Measurements from ENCODE around the gene TTLL11.

Gene TTLL11

DNA sequence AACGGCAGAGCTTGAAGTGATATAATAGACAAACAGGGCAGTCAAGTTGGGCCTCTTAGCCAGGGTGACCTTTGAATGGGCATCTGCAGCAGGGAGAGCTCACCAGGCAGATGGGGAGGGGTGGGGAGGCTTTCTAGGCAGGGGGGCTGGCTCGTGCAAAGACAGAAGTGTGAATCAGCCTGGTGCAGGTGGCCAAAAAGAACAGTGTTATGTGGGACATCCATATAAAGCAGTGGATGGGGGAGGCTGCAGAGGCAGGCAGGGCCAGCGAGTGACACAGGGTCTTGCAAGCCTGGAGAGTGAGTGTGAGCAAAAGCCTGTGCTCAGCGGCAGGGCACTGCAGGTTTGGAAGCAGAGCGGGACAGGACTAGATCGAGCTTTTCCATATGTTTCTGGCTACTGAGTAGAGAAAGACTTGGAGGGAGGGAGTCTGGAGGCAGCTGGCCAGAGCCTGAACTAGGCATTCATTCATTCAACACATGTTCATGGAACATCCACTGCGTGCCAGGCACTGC lies 14.2 kb upstream of the TTLL11 start:
- Histone ChIP-seq H3K27me3 (ENCODE audit: control insufficient read depth in 2 of 2, insufficient read depth in 2 of 2, low read length in 2 of 2) (no peaks in the 10 kb centered on the region), H3K9me3 (ENCODE audit: control insufficient read depth in 2 of 2, low read length in 2 of 2) (no peaks in the 10 kb centered on the region), H3K9ac (ENCODE audit: low read depth in 1 of 2, low read length in 2 of 2) (no peak overlapping the region), H3K4me1 (ENCODE audit: control insufficient read depth in 2 of 2, insufficient read depth in 2 of 2, low read length in 2 of 2) (peaks cover 0 to 2% of the 10 kb centered on the region in 2 donors), H3K36me3 (ENCODE audit: control insufficient read depth in 2 of 2, insufficient read depth in 2 of 2, low read length in 2 of 2) (no peaks in the 10 kb centered on the region), H3K4me3 (ENCODE audit: low read length in 2 of 2) (no peak overlapping the region), H3K27ac (ENCODE audit: low read depth in 2 of 2, low read length in 2 of 2) (no peak overlapping the region)

DNA sequence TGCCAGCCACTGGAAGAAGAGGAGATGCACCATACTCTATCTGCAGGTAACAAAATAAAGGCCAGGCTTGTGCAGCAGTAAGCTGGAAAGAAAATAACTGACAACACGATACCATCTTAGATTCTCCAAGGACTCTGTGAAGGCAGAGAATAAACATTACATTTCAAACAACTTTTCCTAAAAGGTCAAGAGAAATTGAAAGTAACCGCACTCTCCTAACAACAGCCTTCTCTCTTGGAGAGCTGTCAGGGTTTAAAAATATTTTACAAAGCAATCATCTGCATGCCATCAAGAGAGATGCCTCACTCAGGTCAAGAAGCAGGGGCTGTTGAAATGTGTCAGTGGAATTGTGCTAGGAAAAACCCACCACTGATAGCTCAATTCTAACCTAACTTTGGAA lies 13.5 kb upstream of the TTLL11 start:
- H3K27me3 ChIP-seq (ENCODE audit: control insufficient read depth in 2 of 2, insufficient read depth in 2 of 2, low read length in 2 of 2), result no peaks in the 10 kb centered on the region
- H3K4me1 ChIP-seq (ENCODE audit: control insufficient read depth in 2 of 2, insufficient read depth in 2 of 2, low read length in 2 of 2), result peaks cover 0 to 2% of the 10 kb centered on the region in 2 donors
- no peak overlapping the region for H3K9ac ChIP-seq (ENCODE audit: low read depth in 1 of 2, low read length in 2 of 2)
- H3K27ac ChIP-seq (ENCODE audit: low read depth in 2 of 2, low read length in 2 of 2), result no peak overlapping the region
- no peaks in the 10 kb centered on the region for H3K36me3 ChIP-seq (ENCODE audit: control insufficient read depth in 2 of 2, insufficient read depth in 2 of 2, low read length in 2 of 2)
- H3K4me3 ChIP-seq (ENCODE audit: low read length in 2 of 2), result no peak overlapping the region
- H3K9me3 ChIP-seq (ENCODE audit: control insufficient read depth in 2 of 2, low read length in 2 of 2), result no peaks in the 10 kb centered on the region

DNA sequence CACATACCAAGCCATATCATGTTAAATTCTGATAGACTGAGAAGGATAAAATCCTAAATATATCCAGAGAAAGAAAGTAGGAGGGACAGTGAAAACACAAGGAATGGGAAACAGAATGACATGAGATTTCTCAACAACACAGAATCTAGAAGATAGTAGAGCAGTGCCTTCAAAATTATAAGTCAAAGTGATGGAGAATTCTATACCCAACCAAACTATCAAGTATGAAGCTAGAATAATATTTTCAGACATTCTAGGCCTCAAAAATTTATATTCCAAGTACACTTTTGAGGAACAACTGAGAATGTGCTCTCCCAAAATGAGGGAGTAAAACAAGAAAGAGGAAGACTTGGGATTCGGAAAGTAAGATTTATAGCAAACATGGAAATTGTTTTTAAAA lies 10.9 kb upstream of the TTLL11 start:
- Histone ChIP-seq H3K9me3 (ENCODE audit: control insufficient read depth in 2 of 2, low read length in 2 of 2) (no peaks in the 10 kb centered on the region), H3K27me3 (ENCODE audit: control insufficient read depth in 2 of 2, insufficient read depth in 2 of 2, low read length in 2 of 2) (no peaks in the 10 kb centered on the region), H3K9ac (ENCODE audit: low read depth in 1 of 2, low read length in 2 of 2) (no peak overlapping the region), H3K4me3 (ENCODE audit: low read length in 2 of 2) (no peak overlapping the region), H3K4me1 (ENCODE audit: control insufficient read depth in 2 of 2, insufficient read depth in 2 of 2, low read length in 2 of 2) (peaks cover 0 to 2% of the 10 kb centered on the region in 2 donors), H3K27ac (ENCODE audit: low read depth in 2 of 2, low read length in 2 of 2) (no peak overlapping the region), H3K36me3 (ENCODE audit: control insufficient read depth in 2 of 2, insufficient read depth in 2 of 2, low read length in 2 of 2) (no peaks in the 10 kb centered on the region)

DNA sequence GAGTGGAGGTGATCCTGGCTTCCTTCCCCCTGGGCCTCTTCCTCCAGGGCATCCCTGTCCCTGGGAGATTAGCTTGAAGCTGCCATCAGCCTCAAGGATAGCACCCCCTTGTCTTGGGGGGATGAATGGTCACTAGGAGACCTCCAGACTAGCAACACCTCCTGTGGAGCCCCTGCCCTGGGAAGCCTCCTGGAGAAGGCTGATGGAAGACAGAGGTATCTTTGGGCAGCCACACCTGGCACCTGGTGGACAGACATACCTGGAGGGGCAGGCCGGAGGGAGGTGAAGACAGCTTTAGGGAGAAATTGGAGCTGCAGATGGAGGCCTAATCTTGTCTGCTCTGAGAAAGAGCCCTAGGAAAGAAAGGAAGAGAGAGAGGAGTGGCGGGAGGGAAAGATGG lies 9.0 kb upstream of the TTLL11 start:
- Histone ChIP-seq H3K4me3 (ENCODE audit: low read length in 2 of 2) (no peak overlapping the region), H3K9ac (ENCODE audit: low read depth in 1 of 2, low read length in 2 of 2) (no peak overlapping the region), H3K27me3 (ENCODE audit: control insufficient read depth in 2 of 2, insufficient read depth in 2 of 2, low read length in 2 of 2) (no peaks in the 10 kb centered on the region), H3K27ac (ENCODE audit: low read depth in 2 of 2, low read length in 2 of 2) (no peak overlapping the region), H3K36me3 (ENCODE audit: control insufficient read depth in 2 of 2, insufficient read depth in 2 of 2, low read length in 2 of 2) (no peaks in the 10 kb centered on the region), H3K9me3 (ENCODE audit: control insufficient read depth in 2 of 2, low read length in 2 of 2) (no peaks in the 10 kb centered on the region), H3K4me1 (ENCODE audit: control insufficient read depth in 2 of 2, insufficient read depth in 2 of 2, low read length in 2 of 2) (peaks cover 0 to 2% of the 10 kb centered on the region in 2 donors)

DNA sequence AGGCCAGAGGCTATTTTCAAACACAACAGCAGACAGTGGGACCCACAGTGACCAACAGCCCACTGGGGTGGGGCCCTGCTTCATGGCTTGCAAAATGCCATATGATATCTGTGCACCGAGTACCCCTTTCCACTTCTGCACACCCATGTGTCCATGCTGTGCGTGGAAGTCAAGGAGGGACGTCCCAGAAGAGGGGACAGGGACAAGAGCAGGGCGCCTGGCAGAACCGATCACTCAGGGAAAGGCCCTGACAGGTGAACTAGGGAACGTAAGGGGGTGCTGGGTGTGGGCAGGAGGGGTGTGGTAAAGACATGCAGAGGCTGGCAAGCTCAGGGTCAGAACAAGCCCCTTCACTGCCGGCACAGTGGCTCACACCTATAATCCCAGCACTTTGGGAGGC lies 7.6 kb upstream of the TTLL11 start:
- H3K9me3 ChIP-seq (ENCODE audit: control insufficient read depth in 2 of 2, low read length in 2 of 2), result no peaks in the 10 kb centered on the region
- H3K9ac ChIP-seq (ENCODE audit: low read depth in 1 of 2, low read length in 2 of 2), result no peak overlapping the region
- H3K27ac ChIP-seq (ENCODE audit: low read depth in 2 of 2, low read length in 2 of 2), result no peak overlapping the region
- no peaks in the 10 kb centered on the region for H3K36me3 ChIP-seq (ENCODE audit: control insufficient read depth in 2 of 2, insufficient read depth in 2 of 2, low read length in 2 of 2)
- H3K27me3 ChIP-seq (ENCODE audit: control insufficient read depth in 2 of 2, insufficient read depth in 2 of 2, low read length in 2 of 2), result no peaks in the 10 kb centered on the region
- H3K4me1 ChIP-seq (ENCODE audit: control insufficient read depth in 2 of 2, insufficient read depth in 2 of 2, low read length in 2 of 2), result no peaks in the 10 kb centered on the region
- H3K4me3 ChIP-seq (ENCODE audit: low read length in 2 of 2), result no peak overlapping the region

DNA sequence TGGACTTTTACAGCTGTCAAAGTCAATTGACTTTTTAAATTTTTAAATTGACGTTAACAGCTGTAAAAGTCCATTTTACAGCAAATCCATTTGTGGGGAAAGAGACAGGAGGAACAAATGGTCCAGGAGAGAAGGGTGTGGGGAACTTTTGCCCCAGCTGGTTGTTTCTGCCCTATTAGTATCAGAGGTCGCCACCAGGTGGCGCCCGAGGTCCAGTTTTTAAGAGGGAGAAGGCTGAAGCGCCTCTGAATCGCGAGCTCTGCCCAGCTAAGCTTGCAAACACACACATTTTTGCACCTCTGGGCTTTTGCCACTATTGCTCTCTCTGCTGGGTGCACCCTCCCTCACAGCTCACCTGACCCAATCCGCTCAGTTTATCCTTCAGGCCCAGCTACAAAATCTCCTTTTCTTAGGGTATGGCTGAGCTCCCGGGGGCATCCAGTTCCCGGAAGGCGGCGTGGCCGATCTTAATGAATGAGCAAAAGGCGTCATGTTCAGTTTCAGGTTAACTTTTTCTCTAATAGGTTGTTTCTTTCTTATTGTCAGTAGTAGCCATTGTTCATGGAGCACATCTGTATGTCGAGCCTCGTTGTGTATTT lies 6.3 kb upstream of the TTLL11 start:
- H3K4me3 ChIP-seq (ENCODE audit: low read length in 2 of 2), result no peak overlapping the region
- no peak overlapping the region for H3K9ac ChIP-seq (ENCODE audit: low read depth in 1 of 2, low read length in 2 of 2)
- H3K27me3 ChIP-seq (ENCODE audit: control insufficient read depth in 2 of 2, insufficient read depth in 2 of 2, low read length in 2 of 2), result peaks cover 0 to 4% of the 10 kb centered on the region in 2 donors
- peaks cover 0 to 3% of the 10 kb centered on the region in 2 donors for H3K4me1 ChIP-seq (ENCODE audit: control insufficient read depth in 2 of 2, insufficient read depth in 2 of 2, low read length in 2 of 2)
- no peaks in the 10 kb centered on the region for H3K9me3 ChIP-seq (ENCODE audit: control insufficient read depth in 2 of 2, low read length in 2 of 2)
- no peak overlapping the region for H3K27ac ChIP-seq (ENCODE audit: low read depth in 2 of 2, low read length in 2 of 2)
- no peaks in the 10 kb centered on the region for H3K36me3 ChIP-seq (ENCODE audit: control insufficient read depth in 2 of 2, insufficient read depth in 2 of 2, low read length in 2 of 2)

DNA sequence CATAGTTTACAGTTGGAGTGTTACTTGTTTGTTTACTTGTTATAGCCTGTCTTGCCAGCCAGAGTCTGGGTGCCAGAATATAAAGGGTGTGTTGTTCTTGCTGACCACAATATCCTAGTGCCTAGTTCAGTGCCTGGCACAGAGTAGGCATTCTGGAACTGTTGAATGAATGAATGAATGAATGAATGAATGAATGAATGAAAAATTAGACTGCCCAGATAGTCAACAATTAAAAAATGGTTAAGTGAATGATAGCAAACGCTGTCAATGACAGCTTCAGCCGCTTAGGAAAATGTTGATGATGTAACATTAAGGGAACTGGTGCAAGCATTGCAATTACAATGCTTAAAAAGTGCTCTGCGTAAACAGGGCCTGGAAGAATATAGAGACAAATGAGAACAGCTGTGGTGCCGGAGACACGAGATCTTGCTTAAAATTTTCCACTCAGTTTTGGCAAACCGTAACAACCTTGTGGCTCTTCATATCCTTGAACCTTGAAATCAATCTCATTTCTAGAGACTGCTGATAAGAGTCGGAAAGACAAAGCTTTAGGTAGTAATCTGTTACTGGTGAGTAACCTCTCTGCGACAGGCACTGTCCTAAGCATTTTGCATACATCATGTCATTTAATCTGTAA lies 4.7 kb upstream of the TTLL11 start:
- Histone ChIP-seq H3K4me3 (ENCODE audit: low read length in 2 of 2) (no peak overlapping the region), H3K9ac (ENCODE audit: low read depth in 1 of 2, low read length in 2 of 2) (no peak overlapping the region), H3K9me3 (ENCODE audit: control insufficient read depth in 2 of 2, low read length in 2 of 2) (no peaks in the 10 kb centered on the region), H3K27me3 (ENCODE audit: control insufficient read depth in 2 of 2, insufficient read depth in 2 of 2, low read length in 2 of 2) (peaks cover 0 to 4% of the 10 kb centered on the region in 2 donors), H3K27ac (ENCODE audit: low read depth in 2 of 2, low read length in 2 of 2) (no peak overlapping the region), H3K36me3 (ENCODE audit: control insufficient read depth in 2 of 2, insufficient read depth in 2 of 2, low read length in 2 of 2) (no peaks in the 10 kb centered on the region), H3K4me1 (ENCODE audit: control insufficient read depth in 2 of 2, insufficient read depth in 2 of 2, low read length in 2 of 2) (peaks cover 4 to 7% of the 10 kb centered on the region in 2 donors)

DNA sequence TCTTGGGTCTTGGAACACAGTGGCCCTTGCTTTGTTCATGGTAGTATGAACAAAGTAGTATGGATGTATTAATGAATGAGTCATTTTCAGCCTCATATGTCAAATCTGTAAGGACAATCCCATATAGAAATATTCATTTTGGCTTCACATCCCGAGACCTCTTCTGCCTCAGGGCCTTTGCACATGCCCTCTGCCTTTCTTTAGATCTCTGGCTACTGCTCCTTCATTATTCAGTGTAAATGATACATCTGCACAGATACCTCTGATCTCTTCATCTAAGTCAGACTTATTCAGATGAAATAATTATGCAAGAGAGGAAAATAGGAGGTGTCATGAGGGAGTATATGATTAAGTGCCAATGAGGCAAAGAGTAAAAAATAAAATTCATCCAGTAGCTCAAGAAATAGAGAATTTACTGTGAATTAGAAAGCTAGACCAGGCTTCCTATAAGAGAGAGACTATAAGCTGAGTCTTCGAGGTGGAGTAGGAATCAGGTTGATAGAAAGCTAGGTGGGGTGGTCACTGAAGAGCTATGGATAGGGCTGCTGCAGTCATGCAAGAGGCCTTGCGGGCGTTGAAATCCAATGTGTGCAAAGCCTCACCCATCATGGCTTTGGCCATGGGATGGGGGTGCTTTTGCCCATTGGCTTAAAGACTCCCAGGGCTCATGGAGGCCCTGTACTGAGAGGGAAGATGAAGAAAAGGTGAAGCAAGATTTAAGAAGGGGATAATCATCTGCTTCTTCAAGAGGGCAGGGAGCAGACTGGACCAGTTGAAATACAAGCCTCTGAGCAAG lies 3.7 kb upstream of the TTLL11 start:
- Histone ChIP-seq H3K36me3 (ENCODE audit: control insufficient read depth in 2 of 2, insufficient read depth in 2 of 2, low read length in 2 of 2) (no peaks in the 10 kb centered on the region), H3K9ac (ENCODE audit: low read depth in 1 of 2, low read length in 2 of 2) (no peak overlapping the region), H3K4me3 (ENCODE audit: low read length in 2 of 2) (no peak overlapping the region), H3K4me1 (ENCODE audit: control insufficient read depth in 2 of 2, insufficient read depth in 2 of 2, low read length in 2 of 2) (peaks cover 12 to 14% of the 10 kb centered on the region in 2 donors), H3K27ac (ENCODE audit: low read depth in 2 of 2, low read length in 2 of 2) (no peak overlapping the region), H3K27me3 (ENCODE audit: control insufficient read depth in 2 of 2, insufficient read depth in 2 of 2, low read length in 2 of 2) (peaks cover 0 to 4% of the 10 kb centered on the region in 2 donors), H3K9me3 (ENCODE audit: control insufficient read depth in 2 of 2, low read length in 2 of 2) (no peaks in the 10 kb centered on the region)

DNA sequence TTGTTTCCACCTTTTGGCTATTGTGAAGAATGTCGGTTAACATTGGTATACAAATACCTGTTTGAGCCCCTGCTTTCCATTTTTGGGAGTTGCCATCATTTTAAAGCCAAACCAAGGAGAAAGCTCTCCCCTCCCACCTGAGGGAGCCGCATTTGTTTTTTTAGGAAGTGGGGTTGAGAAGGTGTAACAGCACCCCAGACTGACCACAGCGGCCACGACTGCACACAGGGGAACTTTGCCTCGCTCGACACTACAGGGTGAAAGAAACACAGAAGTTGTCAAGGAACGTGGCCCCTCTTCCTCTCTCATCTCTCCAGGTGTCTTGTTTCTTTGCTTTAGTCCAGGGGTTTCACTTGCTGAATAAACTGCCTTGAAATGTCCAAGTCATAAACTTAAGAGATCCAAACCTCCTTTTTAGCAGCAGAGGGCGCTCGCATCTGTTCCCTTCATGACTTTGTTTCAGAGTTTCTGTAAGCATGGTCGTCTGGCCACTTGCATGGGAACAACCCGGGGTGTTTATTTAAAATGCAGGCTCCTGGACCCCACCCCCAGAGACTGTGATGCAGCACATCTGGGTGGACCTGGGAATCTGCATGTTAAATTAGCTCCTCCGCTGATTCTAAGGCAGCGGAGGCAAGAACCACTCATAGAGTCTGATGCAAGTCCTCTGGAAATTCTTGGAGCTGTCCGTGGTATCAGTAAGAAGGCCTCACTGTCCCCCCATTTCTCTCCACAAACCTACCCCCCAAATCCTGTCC lies 2.1 kb upstream of the TTLL11 start:
- peaks cover 20 to 21% of the 10 kb centered on the region in 2 donors for H3K4me1 ChIP-seq (ENCODE audit: control insufficient read depth in 2 of 2, insufficient read depth in 2 of 2, low read length in 2 of 2)
- H3K27ac ChIP-seq (ENCODE audit: low read depth in 2 of 2, low read length in 2 of 2), result no peak overlapping the region
- no peaks in the 10 kb centered on the region for H3K36me3 ChIP-seq (ENCODE audit: control insufficient read depth in 2 of 2, insufficient read depth in 2 of 2, low read length in 2 of 2)
- no peaks in the 10 kb centered on the region for H3K9me3 ChIP-seq (ENCODE audit: control insufficient read depth in 2 of 2, low read length in 2 of 2)
- no peak overlapping the region for H3K4me3 ChIP-seq (ENCODE audit: low read length in 2 of 2)
- H3K9ac ChIP-seq (ENCODE audit: low read depth in 1 of 2, low read length in 2 of 2), result peak overlapping the region in 1 of 2 donors; percentile 24
- peaks cover 0 to 4% of the 10 kb centered on the region in 2 donors for H3K27me3 ChIP-seq (ENCODE audit: control insufficient read depth in 2 of 2, insufficient read depth in 2 of 2, low read length in 2 of 2)

All from mucosa of rectum (tissue), 2 donors.